ENCODE measurements around the gene C10orf53. TPM values are rescaled to one million over a fixed set of nuclear protein-coding genes. Genes with fewer than 3 reads are reported as not detected.

Gene C10orf53
- polyA plus RNA-seq, 1 of the 3 experiments (the other 2 are of a cell fraction) = not detected

GRCh38 chr10:49645417-49645816 is 34.0 kb upstream of the C10orf53 start (continued):
- no peak for TF ChIP-seq REST (IDR thresholded peaks at IDR 0.05; ENCODE audit: low read depth, low read length)
- no peak for TF ChIP-seq FOXM1 (IDR thresholded peaks at IDR 0.05; ENCODE audit: low read depth)
- TF ChIP-seq CTCF (IDR thresholded peaks at IDR 0.05) = no peak
- no peak for TF ChIP-seq EZH2phosphoT487 (IDR thresholded peaks at IDR 0.05; ENCODE audit: borderline replicate concordance, low read depth)
- no peak for TF ChIP-seq TCF12 (IDR thresholded peaks at IDR 0.05)
- TF ChIP-seq, protein P1, sequence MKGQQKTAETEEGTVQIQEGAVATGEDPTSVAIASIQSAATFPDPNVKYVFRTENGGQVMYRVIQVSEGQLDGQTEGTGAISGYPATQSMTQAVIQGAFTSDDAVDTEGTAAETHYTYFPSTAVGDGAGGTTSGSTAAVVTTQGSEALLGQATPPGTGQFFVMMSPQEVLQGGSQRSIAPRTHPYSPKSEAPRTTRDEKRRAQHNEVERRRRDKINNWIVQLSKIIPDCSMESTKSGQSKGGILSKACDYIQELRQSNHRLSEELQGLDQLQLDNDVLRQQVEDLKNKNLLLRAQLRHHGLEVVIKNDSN (IDR thresholded peaks at IDR 0.05; ENCODE audit: borderline replicate concordance, low read depth) = no peak
- no peak for TF ChIP-seq MEF2A (IDR thresholded peaks at IDR 0.05; ENCODE audit: borderline replicate concordance, low read depth)

DNA sequence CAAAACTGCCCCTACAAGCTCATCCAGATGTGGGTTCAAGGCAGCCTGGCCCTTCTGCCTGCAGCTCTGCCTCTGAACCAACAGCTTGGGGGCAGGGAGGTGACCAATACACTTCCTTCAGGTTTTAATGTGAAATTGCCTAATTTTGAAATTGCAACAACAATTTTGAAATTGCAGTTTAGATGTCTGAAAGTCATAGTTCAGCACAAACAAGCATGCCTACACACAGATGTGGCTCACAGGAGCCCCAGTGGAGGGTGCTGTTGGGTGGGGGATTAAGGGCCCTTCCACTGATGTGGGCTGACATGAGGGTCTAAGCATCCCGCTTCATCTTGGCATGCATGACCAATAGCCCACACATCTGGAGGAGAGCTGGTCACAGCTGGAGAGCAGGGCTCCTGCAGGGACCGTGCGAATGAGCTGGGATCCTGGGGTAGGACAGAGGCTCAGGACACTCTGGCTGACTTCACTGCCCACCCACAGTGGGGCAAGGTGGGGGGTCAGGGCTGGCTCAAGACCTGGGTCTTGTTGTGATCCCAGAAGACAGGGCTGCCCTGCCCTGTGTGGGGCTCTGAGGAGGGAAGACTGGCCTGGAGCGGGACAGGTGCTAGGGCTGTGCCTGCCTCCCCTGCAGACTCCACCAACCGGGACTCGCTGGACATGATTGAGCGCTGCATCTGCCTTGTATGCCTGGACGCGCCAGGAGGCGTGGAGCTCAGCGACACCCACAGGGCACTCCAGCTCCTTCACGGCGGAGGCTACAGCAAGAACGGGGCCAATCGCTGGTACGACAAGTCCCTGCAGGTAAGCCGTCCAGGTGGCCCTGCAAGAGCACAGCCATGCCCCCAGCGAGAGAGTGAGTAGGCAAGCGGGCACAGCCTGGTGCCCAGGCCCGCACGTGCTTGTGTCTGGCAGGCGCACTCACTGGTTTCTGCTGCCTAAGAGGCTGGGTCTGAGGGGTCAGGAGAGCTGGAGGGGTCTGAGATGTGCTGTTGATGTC is 33.3 kb upstream of the C10orf53 start:
- Histone ChIP-seq H3K4me3 (ENCODE audit: low read depth in 2 of 2, low read length in 1 of 2) (no peak overlapping the region), H3K27ac (ENCODE audit: low read depth in 2 of 2, low read length in 1 of 2) (no peak overlapping the region), H2AFZ (ENCODE audit: low read depth) (no peak overlapping the region), H3K27me3 (ENCODE audit: insufficient read depth) (no peaks in the 10 kb centered on the region), H3K9me2 (no peaks in the 10 kb centered on the region), H3K4me2 (no peak overlapping the region), H3K79me2 (ENCODE audit: insufficient read depth) (no peaks in the 10 kb centered on the region), H3K9ac (no peak overlapping the region), H3K4me1 (ENCODE audit: control insufficient read depth in 1 of 2, insufficient read depth in 2 of 2, low read depth in 1 of 2, low read length in 1 of 2) (no peaks in the 10 kb centered on the region; a peak in 1 of 4 replicates), H3K36me3 (replicated peaks in 1 of 2; ENCODE audit: control insufficient read depth in 1 of 2, insufficient read depth in 2 of 2, low read length in 1 of 2) (no peaks in the 10 kb centered on the region), H4K20me1 (ENCODE audit: insufficient read depth) (no peaks in the 10 kb centered on the region), H3F3A (replicated peaks; ENCODE audit: insufficient read depth) (no peaks in the 10 kb centered on the region), H3K9me3 (no peaks in the 10 kb centered on the region)
- WGBS (ENCODE audit: low lambda C conversion rate) = 75% methylated on average over 9 of the region's 22 CpGs
- POLR2A ChIA-PET = no interaction called here
- CTCF ChIA-PET = interaction anchor here (1.1 to 1.7 kb wide), 2 partner anchors 51 to 53 kb away, joined by 4 to 5 read pairs; no protein-coding TSS in a partner anchor
- DNase-seq = no peak
- no peak for TF ChIP-seq SMC3 (IDR thresholded peaks at IDR 0.05; ENCODE audit: low read depth, low read length)
- no peak for TF ChIP-seq MXI1 (IDR thresholded peaks at IDR 0.05; ENCODE audit: low read depth, low read length)
- TF ChIP-seq GATA2 (CRISPR knock-in tag; IDR thresholded peaks at IDR 0.05) = no peak
- no peak for TF ChIP-seq JUND (IDR thresholded peaks at IDR 0.05)
- no peak for TF ChIP-seq TCF12 (IDR thresholded peaks at IDR 0.05)
- TF ChIP-seq EP300 (IDR thresholded peaks at IDR 0.05; ENCODE audit: borderline replicate concordance in 1 of 2, low read depth in 1 of 2, low read length in 1 of 2) = no peak
- no peak for TF ChIP-seq TEAD4 (IDR thresholded peaks at IDR 0.05; ENCODE audit: borderline replicate concordance, insufficient read depth)
- TF ChIP-seq, protein P1 (IDR thresholded peaks at IDR 0.05; ENCODE audit: borderline replicate concordance, low read depth) = no peak
- TF ChIP-seq, protein P2, sequence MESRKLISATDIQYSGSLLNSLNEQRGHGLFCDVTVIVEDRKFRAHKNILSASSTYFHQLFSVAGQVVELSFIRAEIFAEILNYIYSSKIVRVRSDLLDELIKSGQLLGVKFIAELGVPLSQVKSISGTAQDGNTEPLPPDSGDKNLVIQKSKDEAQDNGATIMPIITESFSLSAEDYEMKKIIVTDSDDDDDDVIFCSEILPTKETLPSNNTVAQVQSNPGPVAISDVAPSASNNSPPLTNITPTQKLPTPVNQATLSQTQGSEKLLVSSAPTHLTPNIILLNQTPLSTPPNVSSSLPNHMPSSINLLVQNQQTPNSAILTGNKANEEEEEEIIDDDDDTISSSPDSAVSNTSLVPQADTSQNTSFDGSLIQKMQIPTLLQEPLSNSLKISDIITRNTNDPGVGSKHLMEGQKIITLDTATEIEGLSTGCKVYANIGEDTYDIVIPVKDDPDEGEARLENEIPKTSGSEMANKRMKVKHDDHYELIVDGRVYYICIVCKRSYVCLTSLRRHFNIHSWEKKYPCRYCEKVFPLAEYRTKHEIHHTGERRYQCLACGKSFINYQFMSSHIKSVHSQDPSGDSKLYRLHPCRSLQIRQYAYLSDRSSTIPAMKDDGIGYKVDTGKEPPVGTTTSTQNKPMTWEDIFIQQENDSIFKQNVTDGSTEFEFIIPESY (IDR thresholded peaks at IDR 0.05; ENCODE audit: borderline replicate concordance, low read depth) = no peak
- no peak for TF ChIP-seq RFX5 (IDR thresholded peaks at IDR 0.05; ENCODE audit: low read length)
- no peak for TF ChIP-seq YY1 (IDR thresholded peaks at IDR 0.05; ENCODE audit: low read depth)
- TF ChIP-seq RCOR1 (IDR thresholded peaks at IDR 0.05; ENCODE audit: low read length) = no peak
- no peak for TF ChIP-seq EZH2phosphoT487 (IDR thresholded peaks at IDR 0.05; ENCODE audit: borderline replicate concordance, low read depth)
- no peak for TF ChIP-seq TAF1 (IDR thresholded peaks at IDR 0.05; ENCODE audit: borderline replicate concordance, low read depth, low read length)
- TF ChIP-seq POLR2AphosphoS5 (IDR thresholded peaks at IDR 0.05; ENCODE audit: low read depth, low read length) = no peak
- TF ChIP-seq NFIC (IDR thresholded peaks at IDR 0.05; ENCODE audit: borderline replicate concordance) = no peak
